DMS 273 (cell line): ENCODE data around the gene POU3F1.
"Not testable (repeated sequence)": the region's sequence is repeated elsewhere in the genome, so short reads cannot be mapped to it uniquely, and the experiment has no call there.

Experiments
- DNase-seq: peaks from one replicate; lab custom pipeline; 2025; ENCODE audit not compliant: unreplicated experiment; lab: John Stamatoyannopoulos, UW

POU3F1 gene

DNA sequence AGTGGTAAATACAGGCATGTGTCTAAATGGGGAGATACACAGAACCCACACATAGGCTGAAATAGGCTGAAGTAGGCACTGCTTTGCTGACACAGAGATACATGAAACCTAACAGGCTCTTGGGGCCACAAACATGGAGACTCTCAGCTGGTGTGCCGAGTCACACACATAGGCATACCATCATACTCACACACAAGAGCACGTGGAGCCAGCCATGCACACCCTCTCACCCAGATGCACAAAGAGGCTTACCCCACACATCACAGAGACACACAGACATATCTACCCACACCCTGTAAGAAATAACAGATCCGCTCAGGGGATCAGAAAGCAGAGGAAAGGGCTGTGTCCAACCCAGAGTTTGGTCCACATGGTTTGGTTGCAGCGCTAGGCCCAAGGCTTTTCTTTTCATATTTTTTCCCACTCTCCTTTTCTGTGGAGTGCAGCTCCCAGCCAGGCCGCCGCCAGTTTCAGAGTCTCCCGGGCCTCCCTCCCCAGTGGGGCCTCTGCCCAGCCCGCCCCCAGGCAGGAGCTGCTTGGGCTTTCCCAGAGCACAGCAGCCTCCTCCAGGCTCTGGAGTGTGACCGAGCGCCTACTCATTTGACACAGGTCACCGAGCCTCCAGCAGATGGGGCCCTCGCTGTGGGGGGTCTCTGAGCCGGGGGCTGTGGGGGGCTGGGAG is 3.9 kb upstream of the POU3F1 start:
- DNase-seq = peak; percentile 94

DNA sequence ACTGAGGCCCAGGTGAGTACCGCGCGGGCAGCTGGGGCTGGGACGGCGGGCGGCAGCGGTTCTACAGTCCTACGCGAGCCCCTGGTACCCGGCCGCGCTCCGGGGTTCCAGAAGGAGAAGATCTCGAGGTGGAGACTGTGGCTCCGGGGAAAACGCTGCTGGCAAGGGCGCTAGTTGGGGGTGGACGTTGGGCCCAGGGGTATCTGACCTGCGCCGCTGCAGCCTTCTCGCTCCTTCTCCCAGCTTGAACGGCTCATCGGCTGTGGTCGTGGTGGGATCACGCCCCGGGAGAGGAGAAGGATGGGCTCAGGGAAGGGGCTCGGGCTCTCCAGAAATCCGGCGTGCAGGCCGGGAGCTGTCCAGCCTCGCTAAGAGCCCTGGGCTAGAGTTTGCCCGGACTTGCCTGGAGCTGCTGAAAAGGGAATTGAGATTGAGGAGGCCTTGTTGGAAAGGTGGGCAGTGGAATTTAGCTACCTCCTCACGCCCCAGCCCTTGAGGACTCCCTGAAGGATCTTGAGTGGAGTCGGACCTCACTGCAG is 1.1 kb upstream of the POU3F1 start:
- no peak for DNase-seq

GRCh38 chr1:38046884-38047602 is 450 bp upstream of the POU3F1 start:
- DNase-seq = peak; percentile 100

DNA sequence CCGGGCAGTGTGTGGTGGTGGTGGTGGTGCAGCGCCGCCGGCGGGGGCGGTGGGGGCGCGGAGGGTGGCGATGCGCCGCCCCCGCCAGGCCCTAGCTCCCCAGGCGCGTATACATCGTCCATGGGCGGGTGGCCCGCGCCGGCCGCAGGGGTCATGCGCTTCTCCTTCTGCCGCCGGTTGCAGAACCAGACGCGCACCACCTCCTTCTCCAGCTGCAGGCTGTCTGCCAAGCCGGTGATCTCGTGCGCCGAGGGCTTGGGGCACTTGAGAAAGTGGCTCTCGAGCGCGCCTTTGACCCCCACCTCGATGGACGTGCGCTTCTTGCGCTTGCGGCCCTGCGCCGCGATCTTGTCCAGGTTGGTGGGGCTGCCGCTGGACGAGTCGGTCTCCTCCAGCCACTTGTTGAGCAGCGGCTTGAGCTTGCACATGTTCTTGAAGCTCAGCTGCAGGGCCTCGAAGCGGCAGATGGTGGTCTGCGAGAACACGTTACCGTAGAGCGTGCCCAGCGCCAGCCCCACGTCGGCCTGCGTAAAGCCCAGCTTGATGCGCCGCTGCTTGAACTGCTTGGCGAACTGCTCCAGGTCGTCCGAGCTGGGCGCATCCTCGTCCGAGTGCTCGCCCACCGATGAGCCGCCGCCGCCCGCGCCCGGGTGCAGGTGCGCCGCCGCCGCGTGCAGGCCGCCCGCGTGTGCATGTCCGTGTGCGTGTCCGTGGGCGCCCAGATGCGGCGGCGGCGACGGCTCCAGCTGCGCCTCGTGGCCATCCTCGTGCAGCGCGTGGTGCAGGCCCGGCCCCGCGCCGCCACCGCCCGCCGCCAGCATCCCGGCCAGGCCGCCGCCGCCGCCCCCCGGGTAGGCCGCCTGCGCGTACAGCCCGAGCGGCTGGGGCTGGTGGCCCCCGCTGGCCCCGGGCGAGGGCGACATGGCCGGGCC is 926 bp downstream of the POU3F1 start:
- DNase-seq = peak; percentile 100

DNA sequence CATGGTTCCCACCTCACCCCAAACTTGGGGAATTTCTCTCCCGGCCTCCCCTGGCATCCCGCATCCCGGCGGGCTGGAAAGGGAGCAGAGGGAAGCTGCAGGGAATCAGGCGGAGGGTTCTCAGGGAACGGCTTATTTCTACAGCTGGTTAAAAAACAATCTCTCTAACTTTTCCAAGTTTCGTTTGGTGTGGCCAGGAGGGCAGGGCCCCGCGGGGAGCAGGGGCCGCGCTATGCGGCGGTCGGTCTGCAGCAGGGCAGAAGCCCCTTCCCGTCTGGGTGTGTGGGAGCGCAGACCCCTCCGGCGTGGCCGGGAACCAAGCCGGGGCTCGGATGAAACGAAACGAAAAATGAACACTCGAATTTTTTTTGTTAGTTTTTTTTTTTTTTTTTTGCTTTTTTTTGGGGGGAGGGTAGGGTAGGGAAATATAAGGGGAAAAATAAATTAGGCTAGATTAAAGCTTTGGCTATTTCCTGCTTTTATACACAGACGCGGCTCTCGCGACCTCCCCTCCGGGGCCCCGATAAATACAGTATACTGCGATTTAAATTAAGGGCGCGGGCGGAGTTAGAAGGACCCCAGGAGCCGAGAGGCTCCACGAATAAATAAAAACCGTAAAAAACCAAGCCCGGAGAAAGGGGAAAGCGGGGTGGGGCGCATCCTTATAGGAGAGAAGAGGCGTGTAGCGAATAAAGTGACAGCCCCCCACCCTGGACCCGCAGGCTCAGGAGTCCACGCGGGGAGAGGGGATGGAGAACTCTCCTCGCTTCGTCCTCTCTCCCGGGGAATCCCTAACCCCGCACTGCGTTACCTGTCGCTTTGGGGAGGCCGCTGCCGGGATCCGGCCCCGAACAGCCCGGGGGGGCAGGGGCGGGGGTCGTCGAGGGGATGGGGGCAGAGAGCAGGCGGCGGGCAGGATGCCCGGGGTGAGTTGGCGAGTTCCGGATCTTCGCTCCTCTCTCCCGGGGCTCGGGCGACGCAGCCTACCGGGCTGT is 2.1 kb downstream of the POU3F1 start:
- peak; percentile 99 for DNase-seq

GRCh38 chr1:38043036-38043747 is 3.4 kb downstream of the POU3F1 start:
- no peak for DNase-seq

DNA sequence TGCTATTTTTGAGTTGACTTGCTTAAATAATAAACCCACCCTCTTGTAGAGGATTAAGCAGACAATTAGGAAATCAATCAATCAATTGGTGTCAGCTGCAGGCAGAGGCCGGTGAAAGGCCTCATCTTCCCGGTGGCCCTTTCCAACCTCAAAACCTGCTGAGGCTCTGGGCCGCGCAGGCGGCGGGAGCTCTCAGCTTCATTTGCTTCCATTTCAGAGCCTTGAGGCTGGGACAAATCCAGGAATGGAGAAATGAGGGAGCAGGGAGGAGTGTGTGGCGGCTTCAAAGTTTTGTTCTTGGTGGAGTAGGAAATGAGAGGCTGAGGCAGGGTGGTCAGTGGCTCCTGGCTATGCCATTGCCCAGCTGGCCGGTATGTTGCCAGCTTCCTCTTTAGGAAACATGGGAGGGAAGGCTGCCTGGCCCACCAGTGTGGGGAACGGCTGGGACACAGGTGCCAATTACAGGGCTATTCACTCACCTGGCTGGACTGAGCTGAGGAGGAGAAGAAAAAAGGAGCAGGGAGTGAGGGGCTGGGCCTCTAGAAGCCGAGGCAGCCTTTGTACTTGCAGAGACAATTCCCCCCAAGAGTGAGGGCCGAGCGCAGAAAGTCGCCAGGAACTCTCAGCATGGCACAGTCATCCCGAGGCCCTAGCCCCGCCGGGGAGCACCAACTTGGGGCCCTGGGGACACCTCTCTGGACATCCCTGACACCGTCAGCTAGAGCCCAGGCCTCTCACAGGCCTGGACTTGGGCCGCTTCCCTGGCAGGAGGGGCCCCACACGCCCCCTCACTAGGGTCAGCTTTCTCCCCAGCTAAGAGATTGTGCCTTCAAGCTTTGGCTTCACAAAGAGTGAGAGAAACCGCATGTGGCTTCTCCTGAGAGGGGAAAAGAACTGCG is 4.4 kb downstream of the POU3F1 start:
- DNase-seq = no peak

GRCh38 chr1:38039331-38040088 is 7.1 kb downstream of the POU3F1 start:
- DNase-seq = peak; percentile 93

DNA sequence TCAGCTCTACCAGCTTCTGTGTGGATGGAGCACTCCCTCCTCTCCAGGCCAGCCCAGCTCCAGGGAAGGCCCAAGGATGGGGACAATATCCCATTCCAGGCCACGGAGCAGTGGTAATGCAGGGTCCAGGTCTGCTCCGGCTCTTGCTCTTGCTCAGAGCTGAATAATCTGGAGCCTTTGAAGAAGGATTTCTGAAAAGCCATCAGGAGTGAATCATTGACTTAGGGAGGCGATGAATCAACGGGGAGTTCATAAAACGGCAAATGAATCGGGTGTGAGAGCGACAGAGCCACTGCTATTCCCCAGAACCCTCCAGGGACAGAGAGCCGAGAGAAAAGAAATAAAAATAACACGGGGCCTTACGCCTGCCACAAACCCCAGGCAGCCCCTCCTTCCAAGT is 7.7 kb downstream of the POU3F1 start:
- DNase-seq = no peak

DNA sequence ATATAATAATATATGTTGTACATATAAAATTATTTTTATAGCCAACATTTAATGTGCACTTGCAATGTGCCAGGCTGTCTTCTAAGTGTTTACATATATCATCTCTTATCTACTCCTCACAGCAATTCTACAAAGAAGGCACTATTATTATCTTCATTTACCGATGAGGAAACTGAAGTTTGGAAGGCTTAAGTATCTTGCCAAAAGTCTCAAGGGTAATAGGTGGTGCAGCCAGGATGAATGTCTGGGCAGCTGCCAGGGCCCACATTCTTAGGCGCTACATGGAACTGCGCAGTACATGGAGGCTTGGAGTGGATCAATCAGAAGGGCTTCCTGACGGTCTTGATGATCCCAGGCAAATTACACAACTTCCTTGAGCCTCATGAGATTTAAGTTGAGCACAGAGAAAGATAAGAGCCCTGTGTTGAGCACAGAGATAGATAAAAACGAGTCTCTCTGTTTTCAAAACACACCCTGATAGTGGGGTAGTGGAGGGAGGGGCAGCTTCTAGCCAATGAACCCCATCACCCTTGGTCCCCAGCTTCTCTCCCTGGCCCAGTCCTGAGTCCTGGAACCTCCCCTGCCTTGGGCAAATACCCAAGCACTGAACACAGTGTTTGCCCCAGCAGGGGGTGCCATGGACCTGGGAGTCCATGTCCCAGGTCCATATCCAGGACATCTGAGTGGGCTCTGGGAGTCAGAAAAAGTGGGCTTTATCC is 9.2 kb downstream of the POU3F1 start:
- DNase-seq = peak; percentile 99

DNA sequence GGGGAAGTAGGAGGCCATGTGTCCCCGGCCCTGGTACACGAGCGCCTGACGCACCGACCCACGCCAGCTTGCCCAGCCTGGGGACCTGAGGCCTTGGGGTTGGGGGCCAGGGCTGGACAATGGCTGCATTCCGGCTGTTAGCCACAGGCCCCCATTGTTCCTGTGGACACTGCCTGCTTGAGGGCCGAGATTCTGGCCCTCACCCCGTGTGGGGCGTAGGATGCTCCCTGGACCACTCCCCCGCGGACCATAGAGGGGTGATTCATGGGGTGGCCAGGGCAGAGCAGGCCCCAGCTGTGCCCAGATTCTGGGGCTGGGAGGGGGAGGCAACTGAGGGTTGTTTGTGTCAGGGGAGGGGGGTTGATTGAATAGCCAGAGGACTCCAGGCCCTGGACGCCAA is 11.7 kb downstream of the POU3F1 start:
- no peak for DNase-seq

GRCh38 chr1:38032992-38033391 is 13.6 kb downstream of the POU3F1 start:
- not testable (repeated sequence) for DNase-seq

DNA sequence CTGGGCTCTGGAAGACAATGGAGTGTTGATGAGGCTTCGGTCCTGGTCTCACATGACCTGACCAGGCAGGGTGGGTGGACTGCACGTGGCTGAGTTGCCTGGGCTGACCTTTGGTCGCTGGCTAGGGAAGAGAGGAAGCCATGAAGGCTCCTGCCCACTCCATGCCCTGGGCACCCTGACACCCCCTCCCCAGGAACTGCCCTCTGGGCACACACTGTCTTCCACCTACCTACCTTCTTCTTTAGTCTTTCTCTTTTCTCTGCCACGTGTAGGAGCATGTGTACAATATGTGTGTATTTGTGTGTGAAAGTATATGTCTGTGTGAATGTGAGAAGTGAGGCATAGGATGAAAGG is 15.1 kb downstream of the POU3F1 start:
- DNase-seq = no peak

- DNase-seq = peak; percentile 99
Measured at GRCh38 chr1:38030596-38031512, 15.7 kb downstream of the POU3F1 start.

- peak; percentile 100 for DNase-seq
Measured at GRCh38 chr1:38029685-38030511, 16.7 kb downstream of the POU3F1 start.
